Immature natural killer cell (primary cell): Measurements from ENCODE around the gene KRT86. TPM values are rescaled to one million over a fixed set of nuclear protein-coding genes. Genes with fewer than 3 reads are reported as not detected.
"Not testable (repeated sequence)": the region's sequence is repeated elsewhere in the genome, so short reads cannot be mapped to it uniquely, and the experiment has no call there.

ENCODE experiments used
- DNase-seq, 3 donors: peaks; one replicate each; pipeline ENCODE4 v3.0.0; 2022; ENCODE audit warnings: mixed read lengths in 1 of 3
- H3K27ac Mint-ChIP-seq, 6 donors: one replicate each; pipeline ENCODE4 v1.8.0; 2020; ENCODE audit warnings: mixed read lengths in 6 of 6, mild to moderate bottlenecking in 5 of 6, inconsistent platforms in 4 of 6, moderate library complexity in 3 of 6
- H3K27me3 Mint-ChIP-seq, 3 donors: one replicate each; pipeline ENCODE4 v1.8.0; 2020 to 2021; ENCODE audit warnings: low read depth in 3 of 3, mild to moderate bottlenecking in 3 of 3, mixed read lengths in 3 of 3, moderate library complexity in 3 of 3, inconsistent platforms in 1 of 3
- H3K36me3 Mint-ChIP-seq, 3 donors: one replicate each; pipeline ENCODE4 v1.8.0; 2020; ENCODE audit warnings: mixed read lengths in 3 of 3, inconsistent platforms in 2 of 3, mild to moderate bottlenecking in 2 of 3
- H3K4me1 Mint-ChIP-seq, 2 donors: one replicate each; pipeline ENCODE4 v1.8.0; 2020; ENCODE audit warnings: inconsistent platforms in 2 of 2, mild to moderate bottlenecking in 2 of 2, mixed read lengths in 2 of 2, moderate library complexity in 1 of 2
- H3K4me3 Mint-ChIP-seq, 5 donors: one replicate each; pipeline ENCODE4 v1.8.0; 2020; ENCODE audit warnings: mild to moderate bottlenecking in 5 of 5, mixed read lengths in 5 of 5, inconsistent platforms in 3 of 5, moderate library complexity in 3 of 5
- H3K9me3 Mint-ChIP-seq, 6 donors: one replicate each; pipeline ENCODE4 v1.8.0; 2020; ENCODE audit warnings: mild to moderate bottlenecking in 6 of 6, mixed read lengths in 6 of 6, inconsistent platforms in 4 of 6, moderate library complexity in 3 of 6
- polyA plus RNA-seq, 3 donors: library from polyadenylated mRNA; unstranded; fragments of 300-500 nt; fragmentation: Illumina TruSeq; gene quantifications; one replicate each; pipeline ENCODE4 v1.2.3, GENCODE V29; 2021

KRT86 gene
- polyA plus RNA-seq, 3 donors from 2014 or later = 6.6 to 13.1 (median 12.5) TPM

DNA sequence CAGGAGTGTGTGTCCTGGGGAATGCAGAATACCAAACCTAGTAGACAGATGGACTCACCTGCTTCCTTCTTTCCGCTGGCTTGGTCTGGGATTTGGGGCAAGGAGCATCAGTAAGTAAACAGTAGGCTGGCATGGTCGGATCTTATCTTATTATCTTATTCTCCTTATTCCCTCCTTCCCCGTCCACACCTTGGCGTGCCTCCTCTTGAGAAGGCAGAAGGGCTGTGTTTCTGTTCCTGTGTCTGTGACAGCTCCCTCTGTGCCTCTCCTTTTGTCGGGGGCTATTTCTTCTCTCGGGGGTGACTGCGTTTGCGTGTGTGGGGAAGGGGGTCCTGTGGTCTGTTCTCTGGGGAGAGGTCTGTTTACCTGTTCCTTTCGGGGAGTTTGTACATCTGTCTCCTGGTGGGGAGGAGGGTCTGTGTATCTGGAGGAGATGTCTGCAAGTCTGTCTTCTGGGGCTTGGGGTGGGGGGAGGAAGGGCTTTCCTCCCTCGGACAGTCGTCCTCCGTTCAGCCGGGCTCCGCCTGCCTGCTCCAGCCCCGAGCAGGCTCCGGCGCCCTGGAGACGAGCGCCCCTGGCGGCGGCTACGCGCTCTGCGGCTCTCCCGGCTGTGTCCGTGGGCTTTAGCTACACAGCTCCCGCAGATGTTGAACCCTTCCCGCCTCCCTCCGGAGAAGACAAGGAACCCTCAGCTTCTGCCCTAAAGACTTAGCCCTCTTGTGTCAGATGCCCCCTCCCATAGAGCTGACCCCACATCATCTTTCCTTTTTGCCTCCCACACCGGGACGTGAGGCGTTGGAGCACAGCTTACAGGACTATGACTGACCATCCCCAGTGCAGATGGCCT is 4.4 kb downstream of the KRT86 start:
- Mint-ChIP-seq H3K9me3 (peaks cover 0 to under 1% (median 0%) of the 10 kb centered on the region in 6 donors), H3K4me3 (peak overlapping the region in 2 of 5 donors; percentile 17 to 29), H3K27me3 (peaks cover 3 to 11% (median 5%) of the 10 kb centered on the region in 3 donors), H3K36me3 (no peaks in the 10 kb centered on the region), H3K27ac (peak overlapping the region in 2 of 6 donors; percentile 22 to 59), H3K4me1 (peaks cover 9 to 10% of the 10 kb centered on the region in 2 donors)
- peak; percentile 75 to 77 (median 75) for DNase-seq

GRCh38 chr12:52279422-52280318 is 5.2 kb downstream of the KRT86 start:
- Mint-ChIP-seq H3K27ac (peak overlapping the region in 3 of 6 donors; percentile 5 to 32 (median 22)), H3K27me3 (peaks cover 0 to 9% (median 3%) of the 10 kb centered on the region in 3 donors), H3K9me3 (no peaks in the 10 kb centered on the region), H3K36me3 (no peaks in the 10 kb centered on the region), H3K4me1 (peaks cover 9 to 10% of the 10 kb centered on the region in 2 donors), H3K4me3 (no peak overlapping the region)
- DNase-seq = no peak

- Mint-ChIP-seq H3K4me1 (peaks cover 9 to 10% of the 10 kb centered on the region in 2 donors), H3K27ac (no peak overlapping the region), H3K9me3 (no peaks in the 10 kb centered on the region), H3K36me3 (no peaks in the 10 kb centered on the region), H3K27me3 (peaks cover 0 to 9% (median 3%) of the 10 kb centered on the region in 3 donors), H3K4me3 (no peak overlapping the region)
- DNase-seq = no peak
These were observed 5.9 kb downstream of the KRT86 start for GRCh38 chr12:52280319-52280795.

DNA sequence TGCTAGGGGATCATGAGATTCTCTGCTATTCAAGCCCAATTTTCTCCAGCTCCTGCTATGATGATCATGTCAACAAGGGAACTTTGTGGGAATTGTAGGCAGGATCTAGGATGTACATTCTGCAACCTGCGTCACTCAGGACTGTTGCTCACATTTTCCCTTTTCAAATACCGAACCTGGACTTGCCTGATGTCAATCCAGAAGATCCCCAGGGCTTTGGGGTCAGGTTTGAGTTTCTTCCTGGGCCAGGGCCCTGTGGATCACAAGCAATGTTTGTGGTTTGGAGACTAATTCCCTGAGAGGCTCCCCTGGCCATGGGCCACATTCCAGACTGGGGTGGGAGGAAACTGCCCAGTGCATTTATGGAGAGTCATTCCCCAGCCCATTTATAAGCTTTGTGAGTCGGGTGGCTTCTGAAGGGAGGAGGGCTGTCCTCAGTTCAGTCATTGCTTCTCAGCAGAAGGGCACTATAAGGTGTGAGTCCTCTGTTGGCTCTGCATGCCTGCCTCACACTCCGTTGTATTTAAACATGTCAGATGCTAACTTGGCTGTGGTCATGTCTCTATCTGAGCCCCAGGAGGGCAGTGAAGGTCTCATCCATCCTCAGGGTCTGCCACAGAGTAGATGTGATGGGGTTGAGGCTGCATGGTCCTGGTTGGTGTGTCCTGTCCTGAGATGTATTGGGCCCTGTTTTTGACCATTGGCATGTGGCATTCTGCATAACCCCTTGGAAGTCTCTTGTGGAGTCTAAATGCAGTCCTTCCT is 6.5 kb downstream of the KRT86 start:
- no peaks in the 10 kb centered on the region for H3K36me3 Mint-ChIP-seq
- no peak for DNase-seq
- H3K27ac Mint-ChIP-seq = no peak overlapping the region
- H3K4me3 Mint-ChIP-seq = no peak overlapping the region
- H3K27me3 Mint-ChIP-seq = peaks cover 0 to 11% (median 3%) of the 10 kb centered on the region in 3 donors
- H3K9me3 Mint-ChIP-seq = no peaks in the 10 kb centered on the region
- peaks cover 9 to 10% of the 10 kb centered on the region in 2 donors for H3K4me1 Mint-ChIP-seq

DNA sequence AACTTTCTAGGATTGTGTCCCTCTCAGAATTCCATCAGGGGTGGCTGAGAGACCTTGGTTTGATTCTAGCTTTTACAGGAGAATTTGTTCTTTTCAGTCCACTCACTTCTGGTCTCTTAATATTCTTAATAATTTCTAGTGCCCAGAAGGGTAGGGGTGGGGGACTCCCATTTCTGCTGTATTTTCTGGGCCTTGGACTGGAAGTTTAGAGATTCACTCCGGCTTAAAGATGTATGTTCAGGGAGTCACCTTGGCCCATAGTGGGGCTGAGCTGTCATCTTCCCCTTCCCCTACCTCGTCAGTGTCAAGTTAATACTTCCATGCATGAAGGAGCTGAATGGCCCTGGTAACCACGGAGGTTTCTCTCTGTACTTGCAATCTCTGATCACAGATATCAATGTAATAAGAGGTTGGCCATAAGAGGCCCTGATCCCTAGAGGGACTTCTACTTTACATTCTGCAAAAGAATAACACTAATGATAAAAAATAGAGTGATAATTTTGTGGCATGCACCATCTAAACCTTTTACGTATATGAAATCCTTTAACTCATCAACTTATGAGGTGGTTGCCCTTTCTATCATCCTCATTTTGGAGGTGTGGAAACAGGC is 10.2 kb downstream of the KRT86 start:
- no peak for DNase-seq
- Mint-ChIP-seq H3K27ac (no peak overlapping the region), H3K9me3 (no peaks in the 10 kb centered on the region), H3K4me1 (peaks cover 25 to 26% of the 10 kb centered on the region in 2 donors), H3K27me3 (peaks cover 4 to 10% (median 6%) of the 10 kb centered on the region in 3 donors), H3K4me3 (no peak overlapping the region), H3K36me3 (no peaks in the 10 kb centered on the region)

- no peak overlapping the region for H3K4me3 Mint-ChIP-seq
- H3K27me3 Mint-ChIP-seq = peaks cover 4 to 8% (median 6%) of the 10 kb centered on the region in 3 donors
- no peaks in the 10 kb centered on the region for H3K9me3 Mint-ChIP-seq
- peaks cover 25 to 26% of the 10 kb centered on the region in 2 donors for H3K4me1 Mint-ChIP-seq
- no peaks in the 10 kb centered on the region for H3K36me3 Mint-ChIP-seq
- H3K27ac Mint-ChIP-seq = peak overlapping the region in 2 of 6 donors; percentile 47 to 84
- no peak for DNase-seq
These were observed 10.8 kb downstream of the KRT86 start for GRCh38 chr12:52285172-52285745.

- DNase-seq = no peak
- H3K36me3 Mint-ChIP-seq = no peaks in the 10 kb centered on the region
- no peak overlapping the region for H3K4me3 Mint-ChIP-seq
- H3K27me3 Mint-ChIP-seq = peaks cover 4 to 8% (median 6%) of the 10 kb centered on the region in 3 donors
- H3K9me3 Mint-ChIP-seq = no peaks in the 10 kb centered on the region
- H3K4me1 Mint-ChIP-seq = peaks cover 25 to 26% of the 10 kb centered on the region in 2 donors
- H3K27ac Mint-ChIP-seq = peak overlapping the region in 2 of 6 donors; percentile 47 to 84
These were observed 11.5 kb downstream of the KRT86 start for GRCh38 chr12:52285851-52286530.

DNA sequence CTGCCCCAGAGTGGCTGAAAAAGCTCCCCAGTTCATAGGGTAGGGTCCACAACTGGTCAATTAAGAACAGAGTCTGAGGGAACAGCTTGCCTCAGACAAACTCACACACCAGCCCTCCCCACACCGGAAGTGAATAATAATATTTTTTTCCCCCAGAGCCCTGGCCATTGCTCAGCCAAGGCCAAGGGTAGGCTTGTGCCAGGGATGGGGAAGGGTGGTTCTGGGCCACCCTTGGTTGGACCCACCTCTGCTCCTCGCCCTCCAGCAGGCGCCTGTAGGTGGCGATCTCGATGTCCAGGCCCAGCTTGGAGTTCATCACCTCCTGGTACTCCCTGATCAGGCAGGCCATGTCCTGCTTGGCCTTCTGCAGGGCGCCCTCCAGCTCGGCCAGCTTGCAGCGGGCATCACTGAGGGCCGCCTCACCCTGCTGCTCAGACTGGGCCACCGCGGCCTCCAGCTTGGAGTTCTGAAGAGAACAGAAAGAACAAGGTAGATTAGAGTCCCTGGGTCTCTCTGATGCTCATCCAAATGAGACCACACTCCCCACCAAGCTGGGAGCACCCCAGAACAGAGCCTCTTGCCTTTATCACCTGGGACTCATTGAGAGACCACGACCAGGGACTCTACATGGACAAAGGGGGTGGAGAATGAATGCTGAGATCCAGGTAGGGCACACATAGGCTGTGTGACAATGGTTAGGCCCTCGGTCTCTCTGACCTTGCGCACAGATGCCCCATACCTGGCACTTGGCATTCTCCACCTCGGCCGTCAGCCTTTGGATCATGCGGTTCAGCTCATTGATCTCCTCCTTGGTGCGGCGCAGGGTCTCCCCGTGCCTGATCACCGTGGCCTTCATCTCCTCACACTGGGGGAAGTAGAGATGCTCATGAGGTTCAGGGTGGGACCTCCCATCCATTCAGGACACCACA is 12.7 kb downstream of the KRT86 start:
- not testable (repeated sequence) for H3K27me3 Mint-ChIP-seq, H3K36me3 Mint-ChIP-seq, H3K9me3 Mint-ChIP-seq
- DNase-seq = peak in 1 of 3 donors; percentile 28
- H3K27ac Mint-ChIP-seq = peak overlapping the region in 4 of 6 donors; percentile 87 to 91 (median 90)
- peak overlapping the region; percentile 70 to 81 (median 78) for H3K4me3 Mint-ChIP-seq
- H3K4me1 Mint-ChIP-seq = peaks cover 25 to 26% of the 10 kb centered on the region in 2 donors

GRCh38 chr12:52287816-52288805 is 13.7 kb downstream of the KRT86 start:
- not testable (repeated sequence) for H3K9me3 Mint-ChIP-seq, H3K27me3 Mint-ChIP-seq, H3K36me3 Mint-ChIP-seq
- H3K27ac Mint-ChIP-seq = peak overlapping the region; percentile 52 to 91 (median 89)
- peaks cover 25 to 27% of the 10 kb centered on the region in 2 donors for H3K4me1 Mint-ChIP-seq
- H3K4me3 Mint-ChIP-seq = peak overlapping the region; percentile 70 to 81 (median 78)
- DNase-seq = peak; percentile 76 to 79 (median 78)

DNA sequence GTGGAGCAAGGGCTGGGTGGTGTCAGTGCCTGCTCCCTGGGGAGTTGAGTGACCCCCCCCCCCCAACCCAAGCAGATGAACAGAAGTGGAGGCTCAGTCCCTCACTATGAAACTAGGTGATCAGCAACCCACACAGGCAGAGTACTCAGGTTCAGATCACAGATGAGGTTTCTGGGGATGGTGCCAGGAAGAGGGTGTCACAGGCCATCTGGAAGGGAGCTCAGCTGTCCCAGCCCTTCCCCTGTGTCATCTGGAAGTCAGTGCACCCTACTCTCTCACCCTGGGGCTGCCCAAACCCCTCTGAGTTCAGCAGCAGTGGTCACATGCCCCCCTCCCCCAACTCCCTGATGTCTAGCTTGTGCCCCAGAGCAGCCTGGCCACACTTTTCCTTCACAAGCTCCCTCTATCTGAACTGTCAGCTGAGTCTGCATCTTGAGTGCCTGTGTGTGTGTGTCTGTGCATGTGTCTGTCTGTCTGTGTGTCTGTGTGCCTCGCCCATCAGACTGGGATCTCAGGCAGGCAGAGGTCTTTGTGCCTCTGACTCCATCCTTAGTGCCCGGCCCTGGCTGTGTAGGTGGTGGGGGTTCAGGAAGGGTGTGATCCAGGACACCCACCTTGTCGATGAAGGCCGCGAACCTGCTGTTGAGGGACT is 16.2 kb downstream of the KRT86 start:
- H3K27ac Mint-ChIP-seq, DNase-seq, H3K36me3 Mint-ChIP-seq, H3K4me3 Mint-ChIP-seq, H3K27me3 Mint-ChIP-seq, H3K9me3 Mint-ChIP-seq: not testable (repeated sequence)
- peaks cover 41 to 52% of the 10 kb centered on the region in 2 donors for H3K4me1 Mint-ChIP-seq
